ENCODE data around the gene JAK1.

GRCh38 chr1:64886877-64887276 is 79.5 kb downstream of the JAK1 start:
- TF ChIP-seq EZH2phosphoT487 (IDR thresholded peaks at IDR 0.05; ENCODE audit: borderline replicate concordance, low read length) (no peak), CTCF (conservative IDR thresholded peaks at IDR 0.05; ENCODE audit: low read depth, low read length) (no peak)

All from PC-3 (cell line).